HUDEP-2 (cell line): ENCODE measurements around the gene DNAI1.

Experiments used
- DNase-seq, 76 experiments: peaks; one replicate each; lab custom pipeline; 2025; ENCODE audit not compliant: unreplicated experiment in 76 of 76; lab: John Stamatoyannopoulos, UW

DNAI1 gene

GRCh38 chr9:34510497-34511468, 52.2 kb downstream of the DNAI1 start:
- no peak for DNase-seq

GRCh38 chr9:34512131-34513078, 53.8 kb downstream of the DNAI1 start:
- no peak for DNase-seq

- no peak for DNase-seq
Observed at GRCh38 chr9:34513567-34514214, 55.1 kb downstream of the DNAI1 start.

- no peak for DNase-seq
Observed at GRCh38 chr9:34514401-34514800, 55.8 kb downstream of the DNAI1 start.

- DNase-seq = no peak
Observed at GRCh38 chr9:34514816-34515215, 56.2 kb downstream of the DNAI1 start.

GRCh38 chr9:34515959-34516358, 57.4 kb downstream of the DNAI1 start:
- no peak for DNase-seq

- no peak for DNase-seq
Observed at GRCh38 chr9:34517185-34517584, 58.6 kb downstream of the DNAI1 start.

GRCh38 chr9:34518110-34518616, 59.6 kb downstream of the DNAI1 start:
- no peak for DNase-seq

- DNase-seq = no peak
Observed at GRCh38 chr9:34518896-34519295, 60.3 kb downstream of the DNAI1 start.

- DNase-seq = peak in 1 of 76 experiments; percentile 11
Observed at GRCh38 chr9:34519321-34520020, 60.9 kb downstream of the DNAI1 start.

GRCh38 chr9:34520096-34520495, 61.5 kb downstream of the DNAI1 start:
- no peak for DNase-seq

GRCh38 chr9:34520505-34521385, 62.1 kb downstream of the DNAI1 start:
- DNase-seq = no peak

- no peak for DNase-seq
Observed at GRCh38 chr9:34521406-34522045, 62.9 kb downstream of the DNAI1 start.

- no peak for DNase-seq
Observed at GRCh38 chr9:34522091-34522887, 63.7 kb downstream of the DNAI1 start.

GRCh38 chr9:34522971-34523797, 64.6 kb downstream of the DNAI1 start, which contains the start of gene ENHO:
Gene ENHO (minus strand): TSS chr9:34522990. CDS start chr9:34521695, 1,295 bp downstream.
- DNase-seq = peak in 72 of 76 experiments; percentile 19 to 92 (median 78)

GRCh38 chr9:34524349-34524748, 65.7 kb downstream of the DNAI1 start:
- DNase-seq = no peak

- DNase-seq = no peak
Observed at GRCh38 chr9:34526026-34526425, 67.4 kb downstream of the DNAI1 start.
